Measurements from ENCODE around the gene LGR6. TPM values are rescaled to one million over a fixed set of nuclear protein-coding genes. Genes with fewer than 3 reads are reported as not detected.

Gene LGR6
- total RNA-seq, 4 donors from 2014 or later, result 0.53 to 3.3 (median 2.3) TPM

- Histone ChIP-seq H3K4me3 (no peak overlapping the region), H3K27me3 (no peaks in the 10 kb centered on the region), H3K9me3 (no peaks in the 10 kb centered on the region), H3K4me1 (no peaks in the 10 kb centered on the region), H3K27ac (no peak overlapping the region), H3K36me3 (no peaks in the 10 kb centered on the region)
- TF ChIP-seq POLR2A (IDR thresholded peaks at IDR 0.05), result no peak
- TF ChIP-seq CTCF (IDR thresholded peaks at IDR 0.05), result no peak
- no peak for DNase-seq
Observed at GRCh38 chr1:202233171-202233570, 39.6 kb downstream of the LGR6 start.

- no peak overlapping the region for H3K27ac ChIP-seq
Observed at GRCh38 chr1:202233804-202234203, 40.2 kb downstream of the LGR6 start.

DNA sequence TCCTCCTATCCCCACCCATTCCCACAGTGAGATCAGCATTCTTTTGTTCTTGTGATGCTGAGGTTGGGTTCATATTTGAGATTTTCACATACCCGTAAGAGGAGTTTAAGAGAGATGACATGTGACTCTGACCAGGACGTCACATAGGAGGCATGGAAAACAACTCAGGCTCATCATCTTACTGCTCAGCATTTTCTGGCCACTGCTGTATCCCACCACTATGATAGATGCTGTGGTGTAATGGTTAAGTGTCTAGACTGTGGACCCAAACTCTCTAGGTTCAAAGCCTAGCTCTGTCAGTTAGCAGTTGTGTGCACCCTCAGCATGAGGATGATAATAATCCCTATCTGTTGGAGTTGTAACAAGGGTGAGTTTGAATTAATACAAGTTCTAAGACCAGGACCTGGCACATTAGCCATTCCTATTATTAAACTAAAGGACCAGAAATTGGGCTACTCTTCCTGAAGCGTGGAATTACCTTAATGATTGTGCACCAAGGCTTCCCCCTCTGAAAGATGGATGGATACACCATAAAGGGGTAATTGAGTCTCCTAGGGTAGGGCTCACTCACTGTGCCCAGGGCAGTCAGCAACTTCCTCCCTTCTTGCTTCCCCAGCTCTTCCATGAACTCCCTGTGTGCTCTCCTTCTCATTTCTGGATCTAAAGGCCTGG is 40.9 kb downstream of the LGR6 start:
- Histone ChIP-seq H3K9me3 (no peaks in the 10 kb centered on the region), H3K27ac (no peak overlapping the region), H3K27me3 (no peaks in the 10 kb centered on the region), H3K36me3 (no peaks in the 10 kb centered on the region), H3K4me3 (no peak overlapping the region), H3K4me1 (no peaks in the 10 kb centered on the region)
- DNase-seq, result no peak
- TF ChIP-seq CTCF (IDR thresholded peaks at IDR 0.05) (no peak), POLR2A (IDR thresholded peaks at IDR 0.05) (no peak)

More at GRCh38 chr1:202233804-202234203, 40.2 kb downstream of the LGR6 start:
- no peak for DNase-seq
- H3K4me3 ChIP-seq, result no peak overlapping the region
- H3K9me3 ChIP-seq, result no peaks in the 10 kb centered on the region
- H3K36me3 ChIP-seq, result no peaks in the 10 kb centered on the region
- H3K27me3 ChIP-seq, result no peaks in the 10 kb centered on the region
- H3K4me1 ChIP-seq, result no peaks in the 10 kb centered on the region
- no peak for TF ChIP-seq CTCF (IDR thresholded peaks at IDR 0.05)

- Histone ChIP-seq H3K27ac (no peak overlapping the region), H3K9me3 (no peaks in the 10 kb centered on the region), H3K36me3 (no peaks in the 10 kb centered on the region), H3K4me1 (no peaks in the 10 kb centered on the region), H3K4me3 (no peak overlapping the region), H3K27me3 (no peaks in the 10 kb centered on the region)
- TF ChIP-seq CTCF (IDR thresholded peaks at IDR 0.05) (no peak), POLR2A (IDR thresholded peaks at IDR 0.05) (no peak)
- no peak for DNase-seq
Observed at GRCh38 chr1:202235003-202235660, 41.5 kb downstream of the LGR6 start.

DNA sequence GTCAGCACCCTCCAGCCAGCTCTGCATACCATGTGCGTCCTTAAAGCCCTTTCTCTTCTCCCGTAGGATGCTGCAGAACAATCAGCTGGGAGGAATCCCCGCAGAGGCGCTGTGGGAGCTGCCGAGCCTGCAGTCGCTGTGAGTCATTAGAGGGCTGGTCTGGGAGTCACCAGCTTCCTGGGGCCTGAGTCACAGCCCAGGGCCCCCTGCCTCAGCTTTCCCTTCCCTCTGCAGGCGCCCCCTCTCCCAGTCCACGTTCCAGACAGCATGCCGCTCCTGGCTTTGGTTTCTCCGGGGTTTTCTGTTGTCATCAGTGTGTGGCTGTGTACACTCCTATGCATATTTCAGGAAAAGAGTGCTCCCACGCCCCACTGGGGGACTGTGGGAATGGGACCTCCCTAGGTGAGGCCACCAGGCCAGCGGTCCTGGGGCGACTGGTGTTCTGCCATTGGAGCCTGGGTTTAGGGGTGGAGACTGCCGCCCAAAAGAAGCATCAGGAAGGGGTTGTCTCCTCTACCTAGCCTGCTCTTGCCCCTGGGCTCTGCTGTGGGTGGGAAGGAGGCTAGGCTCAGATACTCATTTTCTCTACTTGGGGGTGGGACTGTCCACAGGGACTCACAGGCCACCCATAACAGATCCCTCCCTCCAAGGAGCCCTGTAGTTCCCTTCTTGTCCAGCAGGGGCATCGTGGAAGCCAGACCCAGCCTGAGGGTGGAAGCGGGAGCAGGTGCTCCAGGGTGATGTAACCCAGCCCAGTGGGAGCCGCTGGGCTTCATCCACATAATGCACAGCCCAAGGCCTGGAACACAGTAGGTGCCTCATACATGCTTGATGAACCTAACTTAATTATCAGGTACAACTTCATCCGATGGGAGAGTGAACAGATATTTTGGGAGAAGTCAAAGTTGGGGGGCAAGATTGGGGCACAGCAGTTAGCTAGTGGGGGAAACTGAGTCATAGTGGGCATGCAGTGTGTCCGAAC is 42.5 kb downstream of the LGR6 start:
- no peaks in the 10 kb centered on the region for H3K4me1 ChIP-seq
- no peaks in the 10 kb centered on the region for H3K9me3 ChIP-seq
- DNase-seq, result peak; percentile 49 to 84 (median 77)
- TF ChIP-seq POLR2A (IDR thresholded peaks at IDR 0.05) (no peak), CTCF (IDR thresholded peaks at IDR 0.05) (peak in 5 of 6 experiments; percentile 77 to 86 (median 84))
- H3K27me3 ChIP-seq, result no peaks in the 10 kb centered on the region
- H3K36me3 ChIP-seq, result no peaks in the 10 kb centered on the region
- no peak overlapping the region for H3K4me3 ChIP-seq
- no peak overlapping the region for H3K27ac ChIP-seq

Measured in Peyer's patch (tissue), 4 donors.